ENCODE measurements around the gene SYNPO2. TPM values are rescaled to one million over a fixed set of nuclear protein-coding genes. Genes with fewer than 3 reads are reported as not detected.

SYNPO2 gene
- total RNA-seq, 2 experiments from 2014 or later, result 0.22 to 0.41 TPM

- DNase-seq, result no peak
- peak overlapping the region; percentile 60 for H3K4me3 ChIP-seq (ENCODE audit: low read length)
- H3K9me3 ChIP-seq (ENCODE audit: control insufficient read depth in 1 of 2, insufficient read depth in 1 of 2, low read length in 2 of 2), result no peaks in the 10 kb centered on the region
- no peak for ATAC-seq (ENCODE audit: poor library complexity)
- H3K4me3 Mint-ChIP-seq, result peak overlapping the region; percentile 93
- peaks cover 10% of the 10 kb centered on the region for H3K4me1 ChIP-seq (ENCODE audit: insufficient read depth, low read length)
- H3K9me3 Mint-ChIP-seq, result peaks cover 2% of the 10 kb centered on the region
- H3K27ac Mint-ChIP-seq, result peak overlapping the region; percentile 89
- CTCF ChIA-PET, result no interaction called here
- no peak for TF ChIP-seq CTCF (IDR thresholded peaks at IDR 0.05)
- H3K36me3 ChIP-seq (ENCODE audit: insufficient read depth, low read length), result no peaks in the 10 kb centered on the region
- no peaks in the 10 kb centered on the region for H3K27me3 ChIP-seq (ENCODE audit: control insufficient read depth in 1 of 2, insufficient read depth in 2 of 2, low read length in 2 of 2)
- peaks cover 15% of the 10 kb centered on the region for H3K36me3 Mint-ChIP-seq (ENCODE audit: low read depth)
- POLR2A ChIA-PET, result interaction anchor here (1.1 to 2.5 kb wide), 4 partner anchors 13 to 362 kb away, joined by 3 to 14 read pairs (median 6); partner anchors contain the start of genes SEC24D and USP53
- intact Hi-C loops (cut with DNase I, micrococcal nuclease), result loop anchor here (1.0 to 10.0 kb wide), 4 partner anchors 13 to 575 kb away; partner anchors contain the start of gene SEC24D (in 1 of the 2)
- peaks cover 39% of the 10 kb centered on the region for H3K4me1 Mint-ChIP-seq (ENCODE audit: low read depth)
- H3K27ac ChIP-seq (ENCODE audit: low read depth in 1 of 2, low read length in 2 of 2), result no peak overlapping the region
- H3K27me3 Mint-ChIP-seq, result peaks cover 3% of the 10 kb centered on the region
These were observed 38.7 kb upstream of the SYNPO2 start for GRCh38 chr4:118849867-118850487.

GRCh38 chr4:118850488-118851173 is 38.0 kb upstream of the SYNPO2 start:
- Mint-ChIP-seq H3K27me3 (peaks cover 3% of the 10 kb centered on the region), H3K36me3 (ENCODE audit: low read depth) (peaks cover 15% of the 10 kb centered on the region), H3K4me1 (ENCODE audit: low read depth) (peaks cover 39% of the 10 kb centered on the region), H3K4me3 (peak overlapping the region; percentile 93), H3K27ac (peak overlapping the region; percentile 89), H3K9me3 (peaks cover 2% of the 10 kb centered on the region)
- no peaks in the 10 kb centered on the region for H3K9me3 ChIP-seq (ENCODE audit: control insufficient read depth in 1 of 2, insufficient read depth in 1 of 2, low read length in 2 of 2)
- peak overlapping the region; percentile 21 to 56 for H3K27ac ChIP-seq (ENCODE audit: low read depth in 1 of 2, low read length in 2 of 2)
- intact Hi-C loops (cut with DNase I, micrococcal nuclease), result loop anchor here (1.0 kb wide), 2 partner anchors 13 to 14 kb away; partner anchors contain the start of gene SEC24D (in 1 of the 2)
- no peak for TF ChIP-seq CTCF (IDR thresholded peaks at IDR 0.05)
- H3K36me3 ChIP-seq (ENCODE audit: insufficient read depth, low read length), result no peaks in the 10 kb centered on the region
- peaks cover 10% of the 10 kb centered on the region for H3K4me1 ChIP-seq (ENCODE audit: insufficient read depth, low read length)
- DNase-seq, result peak in 10 of 14 experiments; percentile 5 to 81 (median 32)
- CTCF ChIA-PET, result interaction anchor here (2.0 kb wide), 1 partner anchor 14 kb away, joined by 7 read pairs; no protein-coding TSS in a partner anchor
- POLR2A ChIA-PET, result interaction anchor here (0.6 to 2.5 kb wide), 6 partner anchors 10 to 362 kb away, joined by 3 to 14 read pairs (median 4); partner anchors contain the start of genes SEC24D and USP53
- H3K27me3 ChIP-seq (ENCODE audit: control insufficient read depth in 1 of 2, insufficient read depth in 2 of 2, low read length in 2 of 2), result no peaks in the 10 kb centered on the region
- H3K4me3 ChIP-seq (ENCODE audit: low read length), result peak overlapping the region; percentile 60
- peak; percentile 94 for ATAC-seq (ENCODE audit: poor library complexity)

- H3K27me3 Mint-ChIP-seq, result no peaks in the 10 kb centered on the region
- H3K4me1 Mint-ChIP-seq (ENCODE audit: low read depth), result peaks cover 13% of the 10 kb centered on the region
- TF ChIP-seq CTCF (IDR thresholded peaks at IDR 0.05), result no peak
- H3K36me3 Mint-ChIP-seq (ENCODE audit: low read depth), result peaks cover 6% of the 10 kb centered on the region
- intact Hi-C loops (cut with DNase I, micrococcal nuclease), result loop anchor here in 1 of 2 experiments (5.0 kb wide), 1 partner anchor 35 kb away; no protein-coding TSS in a partner anchor
- no peaks in the 10 kb centered on the region for H3K27me3 ChIP-seq (ENCODE audit: control insufficient read depth in 1 of 2, insufficient read depth in 2 of 2, low read length in 2 of 2)
- DNase-seq (no peak), ATAC-seq (ENCODE audit: poor library complexity) (no peak)
- no peak overlapping the region for H3K4me3 Mint-ChIP-seq
- CTCF ChIA-PET, result no interaction called here
- no peaks in the 10 kb centered on the region for H3K9me3 Mint-ChIP-seq
- no peak overlapping the region for H3K27ac Mint-ChIP-seq
- no peaks in the 10 kb centered on the region for H3K9me3 ChIP-seq (ENCODE audit: control insufficient read depth in 1 of 2, insufficient read depth in 1 of 2, low read length in 2 of 2)
- H3K4me3 ChIP-seq (ENCODE audit: low read length), result no peak overlapping the region
- no peak overlapping the region for H3K27ac ChIP-seq (ENCODE audit: low read depth in 1 of 2, low read length in 2 of 2)
- H3K4me1 ChIP-seq (ENCODE audit: insufficient read depth, low read length), result no peaks in the 10 kb centered on the region
- H3K36me3 ChIP-seq (ENCODE audit: insufficient read depth, low read length), result no peaks in the 10 kb centered on the region
- POLR2A ChIA-PET, result no interaction called here
These were observed 30.9 kb upstream of the SYNPO2 start for GRCh38 chr4:118857760-118858159.
